GM23338 (cell line): ENCODE results near the gene PPP2R5B.

Source experiments
- CREB1 ChIP-seq: fragments of 250-450 bp; sonication (Bioruptor Pico); IDR thresholded peaks from 2 replicates; pipeline ENCODE4 v1.5.0; 2020; ENCODE audit warnings: low read depth, mild to moderate bottlenecking, moderate library complexity
- EZH2 ChIP-seq: fragments of 200-600 bp; sonication (generic); IDR thresholded peaks from one replicate; pipeline ENCODE4 v1.8.0; 2017; ENCODE audit warnings: antibody characterized with exemption, mild to moderate bottlenecking, low read depth; ENCODE audit not compliant: unreplicated experiment
- EZH2phosphoT487 ChIP-seq: fragments of 200-600 bp; sonication (generic); IDR thresholded peaks from one replicate; pipeline ENCODE4 v1.8.1; 2018; ENCODE audit warnings: antibody characterized with exemption; ENCODE audit not compliant: unreplicated experiment
- JUNB ChIP-seq: IDR thresholded peaks from one replicate; pipeline ENCODE4 v1.6.1; 2016; ENCODE audit warnings: antibody characterized with exemption; ENCODE audit not compliant: unreplicated experiment
- POLR2AphosphoS5 ChIP-seq: IDR thresholded peaks from 2 replicates; pipeline ENCODE4 v1.6.1; 2016; ENCODE audit warnings: antibody characterized with exemption, low read depth
- TF ChIP-seq, protein P1 (sequence below), 2 experiments: fragments of 200-600 bp in 1 of 2; sonication (generic) in 1 of 2; conservative IDR thresholded peaks; 2 replicates each; pipeline versions ENCODE4 v1.5.1 to v1.6.1; 2016 to 2017; ENCODE audit warnings: antibody characterized with exemption in 2 of 2, low read depth in 2 of 2, mild to moderate bottlenecking in 2 of 2, moderate library complexity in 1 of 2
- TF ChIP-seq, protein P2 (sequence below): IDR thresholded peaks from 2 replicates; pipeline ENCODE4 v1.6.1; 2016; ENCODE audit warnings: antibody characterized with exemption
- TF ChIP-seq, protein P3 (sequence below): IDR thresholded peaks from one replicate; pipeline ENCODE4 v1.6.1; 2018; ENCODE audit warnings: antibody characterized with exemption; ENCODE audit not compliant: unreplicated experiment

DNA sequence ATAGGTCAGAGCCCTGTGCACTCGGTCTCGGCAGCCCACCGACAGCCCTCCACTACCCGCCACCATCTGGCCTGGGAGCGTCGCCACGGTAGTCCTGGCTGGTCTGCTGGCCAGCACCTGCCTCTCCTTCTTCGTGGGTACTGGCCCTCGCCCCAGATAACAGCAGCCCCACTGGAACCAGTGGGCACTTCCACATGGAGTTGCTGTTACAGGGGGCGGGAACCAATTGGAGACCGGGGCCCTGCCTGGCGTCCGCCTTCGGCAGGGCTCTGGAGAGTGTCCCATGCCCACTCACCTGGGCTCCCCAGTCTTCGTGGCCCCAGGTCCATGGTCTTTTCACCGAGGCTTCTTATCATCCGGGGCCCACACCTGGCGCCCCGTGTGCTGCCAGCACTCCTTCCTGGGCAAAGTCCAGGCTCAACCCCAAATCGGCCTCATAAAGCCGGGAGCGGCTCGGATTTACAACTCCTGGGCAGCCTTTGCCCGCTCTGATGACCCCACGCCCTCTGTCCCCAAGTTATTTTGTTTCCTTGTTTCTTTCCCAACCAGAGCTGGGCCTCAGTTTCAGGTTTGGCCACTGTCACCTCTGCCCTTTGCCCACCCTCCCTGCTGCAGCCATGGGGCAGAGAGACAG lies 33.2 kb upstream of the PPP2R5B start:
- TF ChIP-seq, protein P1, sequence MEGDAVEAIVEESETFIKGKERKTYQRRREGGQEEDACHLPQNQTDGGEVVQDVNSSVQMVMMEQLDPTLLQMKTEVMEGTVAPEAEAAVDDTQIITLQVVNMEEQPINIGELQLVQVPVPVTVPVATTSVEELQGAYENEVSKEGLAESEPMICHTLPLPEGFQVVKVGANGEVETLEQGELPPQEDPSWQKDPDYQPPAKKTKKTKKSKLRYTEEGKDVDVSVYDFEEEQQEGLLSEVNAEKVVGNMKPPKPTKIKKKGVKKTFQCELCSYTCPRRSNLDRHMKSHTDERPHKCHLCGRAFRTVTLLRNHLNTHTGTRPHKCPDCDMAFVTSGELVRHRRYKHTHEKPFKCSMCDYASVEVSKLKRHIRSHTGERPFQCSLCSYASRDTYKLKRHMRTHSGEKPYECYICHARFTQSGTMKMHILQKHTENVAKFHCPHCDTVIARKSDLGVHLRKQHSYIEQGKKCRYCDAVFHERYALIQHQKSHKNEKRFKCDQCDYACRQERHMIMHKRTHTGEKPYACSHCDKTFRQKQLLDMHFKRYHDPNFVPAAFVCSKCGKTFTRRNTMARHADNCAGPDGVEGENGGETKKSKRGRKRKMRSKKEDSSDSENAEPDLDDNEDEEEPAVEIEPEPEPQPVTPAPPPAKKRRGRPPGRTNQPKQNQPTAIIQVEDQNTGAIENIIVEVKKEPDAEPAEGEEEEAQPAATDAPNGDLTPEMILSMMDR (conservative IDR thresholded peaks at IDR 0.05; ENCODE audit: low read depth in 2 of 2), result no peak
- TF ChIP-seq POLR2AphosphoS5 (no peak), EZH2phosphoT487 (no peak), CREB1 (CRISPR knock-in tag) (no peak), EZH2 (no peak), JUNB (no peak)
- TF ChIP-seq, protein P2, sequence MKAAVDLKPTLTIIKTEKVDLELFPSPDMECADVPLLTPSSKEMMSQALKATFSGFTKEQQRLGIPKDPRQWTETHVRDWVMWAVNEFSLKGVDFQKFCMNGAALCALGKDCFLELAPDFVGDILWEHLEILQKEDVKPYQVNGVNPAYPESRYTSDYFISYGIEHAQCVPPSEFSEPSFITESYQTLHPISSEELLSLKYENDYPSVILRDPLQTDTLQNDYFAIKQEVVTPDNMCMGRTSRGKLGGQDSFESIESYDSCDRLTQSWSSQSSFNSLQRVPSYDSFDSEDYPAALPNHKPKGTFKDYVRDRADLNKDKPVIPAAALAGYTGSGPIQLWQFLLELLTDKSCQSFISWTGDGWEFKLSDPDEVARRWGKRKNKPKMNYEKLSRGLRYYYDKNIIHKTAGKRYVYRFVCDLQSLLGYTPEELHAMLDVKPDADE, result no peak
- TF ChIP-seq, protein P3, sequence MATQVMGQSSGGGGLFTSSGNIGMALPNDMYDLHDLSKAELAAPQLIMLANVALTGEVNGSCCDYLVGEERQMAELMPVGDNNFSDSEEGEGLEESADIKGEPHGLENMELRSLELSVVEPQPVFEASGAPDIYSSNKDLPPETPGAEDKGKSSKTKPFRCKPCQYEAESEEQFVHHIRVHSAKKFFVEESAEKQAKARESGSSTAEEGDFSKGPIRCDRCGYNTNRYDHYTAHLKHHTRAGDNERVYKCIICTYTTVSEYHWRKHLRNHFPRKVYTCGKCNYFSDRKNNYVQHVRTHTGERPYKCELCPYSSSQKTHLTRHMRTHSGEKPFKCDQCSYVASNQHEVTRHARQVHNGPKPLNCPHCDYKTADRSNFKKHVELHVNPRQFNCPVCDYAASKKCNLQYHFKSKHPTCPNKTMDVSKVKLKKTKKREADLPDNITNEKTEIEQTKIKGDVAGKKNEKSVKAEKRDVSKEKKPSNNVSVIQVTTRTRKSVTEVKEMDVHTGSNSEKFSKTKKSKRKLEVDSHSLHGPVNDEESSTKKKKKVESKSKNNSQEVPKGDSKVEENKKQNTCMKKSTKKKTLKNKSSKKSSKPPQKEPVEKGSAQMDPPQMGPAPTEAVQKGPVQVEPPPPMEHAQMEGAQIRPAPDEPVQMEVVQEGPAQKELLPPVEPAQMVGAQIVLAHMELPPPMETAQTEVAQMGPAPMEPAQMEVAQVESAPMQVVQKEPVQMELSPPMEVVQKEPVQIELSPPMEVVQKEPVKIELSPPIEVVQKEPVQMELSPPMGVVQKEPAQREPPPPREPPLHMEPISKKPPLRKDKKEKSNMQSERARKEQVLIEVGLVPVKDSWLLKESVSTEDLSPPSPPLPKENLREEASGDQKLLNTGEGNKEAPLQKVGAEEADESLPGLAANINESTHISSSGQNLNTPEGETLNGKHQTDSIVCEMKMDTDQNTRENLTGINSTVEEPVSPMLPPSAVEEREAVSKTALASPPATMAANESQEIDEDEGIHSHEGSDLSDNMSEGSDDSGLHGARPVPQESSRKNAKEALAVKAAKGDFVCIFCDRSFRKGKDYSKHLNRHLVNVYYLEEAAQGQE, result no peak
